Liver (tissue), 9 donors: ENCODE results near the gene KIAA0825. TPM values are rescaled to one million over a fixed set of nuclear protein-coding genes. Genes with fewer than 3 reads are reported as not detected.

Experiments used
- DNase-seq: peaks from one replicate; pipeline ENCODE4 v3.0.0-alpha.2; 2017; ENCODE audit warnings: low spot score
- H3K27ac ChIP-seq, 2 donors: one replicate each; pipeline ENCODE4 v1.7.0; 2013; ENCODE audit warnings: inconsistent platforms in 2 of 2, low read length in 2 of 2, control low read depth in 1 of 2, low read depth in 1 of 2, mild to moderate bottlenecking in 1 of 2
- H3K27me3 ChIP-seq, 4 donors: one replicate each; pipeline versions ENCODE4 v1.6.1 to v1.7.0; 2013; ENCODE audit warnings: low read length in 3 of 4, inconsistent platforms in 1 of 4, mild to moderate bottlenecking in 1 of 4, moderate library complexity in 1 of 4; ENCODE audit not compliant: control insufficient read depth in 4 of 4, insufficient read depth in 4 of 4
- H3K36me3 ChIP-seq, 4 donors: one replicate each; pipeline versions ENCODE4 v1.6.1 to v1.7.0; 2013; ENCODE audit warnings: low read length in 3 of 4, mild to moderate bottlenecking in 3 of 4, low read depth in 1 of 4, moderate library complexity in 1 of 4; ENCODE audit not compliant: control insufficient read depth in 4 of 4, insufficient read depth in 3 of 4
- H3K4me1 ChIP-seq, 4 donors: one replicate each; pipeline versions ENCODE4 v1.6.1 to v1.7.0; 2013; ENCODE audit warnings: low read length in 3 of 4, mild to moderate bottlenecking in 3 of 4, moderate library complexity in 1 of 4; ENCODE audit not compliant: control insufficient read depth in 4 of 4, insufficient read depth in 4 of 4
- H3K4me3 ChIP-seq, 3 donors: one replicate each; pipeline versions ENCODE4 v1.6.1 to v1.7.0; 2013; ENCODE audit warnings: low read length in 3 of 3, control low read depth in 1 of 3, low read depth in 1 of 3, mild to moderate bottlenecking in 1 of 3
- H3K9ac ChIP-seq, 2 donors: one replicate each; pipeline ENCODE4 v1.7.0; 2013; ENCODE audit warnings: low read length in 2 of 2, mild to moderate bottlenecking in 2 of 2, moderate library complexity in 2 of 2, control low read depth in 1 of 2, low read depth in 1 of 2
- H3K9me3 ChIP-seq, 4 donors: one replicate each; pipeline versions ENCODE4 v1.6.1 to v1.7.0; 2013; ENCODE audit warnings: low read length in 3 of 4; ENCODE audit not compliant: control insufficient read depth in 4 of 4
- EGR1 ChIP-seq, 2 donors: IDR thresholded peaks; 2 replicates each; pipeline ENCODE4 v1.6.1; 2016 to 2018; ENCODE audit warnings: antibody characterized with exemption in 2 of 2, low read depth in 2 of 2
- FOXA1 ChIP-seq: IDR thresholded peaks from 2 replicates; pipeline ENCODE4 v1.6.1; 2016; ENCODE audit warnings: antibody characterized with exemption
- FOXA2 ChIP-seq: IDR thresholded peaks from 2 replicates; pipeline ENCODE4 v1.6.1; 2016; ENCODE audit warnings: antibody characterized with exemption
- GABPA ChIP-seq, 2 donors: IDR thresholded peaks in 1 of 2; conservative IDR thresholded peaks in 1 of 2; 2 replicates each; pipeline ENCODE4 v1.6.1; 2016; ENCODE audit warnings: antibody characterized with exemption in 2 of 2, mild to moderate bottlenecking in 1 of 2, moderate library complexity in 1 of 2
- HNF4G ChIP-seq: IDR thresholded peaks from 2 replicates; pipeline ENCODE4 v1.6.1; 2016; ENCODE audit warnings: antibody characterized with exemption
- JUND ChIP-seq, 2 donors: IDR thresholded peaks; 2 replicates each; pipeline ENCODE4 v1.6.1; 2016; ENCODE audit warnings: antibody characterized with exemption in 2 of 2
- NR2F2 ChIP-seq: IDR thresholded peaks from 2 replicates; pipeline ENCODE4 v1.6.1; 2016; ENCODE audit warnings: antibody characterized with exemption
- RXRA ChIP-seq, 2 donors: IDR thresholded peaks; 2 replicates each; pipeline ENCODE4 v1.6.1; 2017 to 2018; ENCODE audit warnings: antibody characterized with exemption in 2 of 2, mild to moderate bottlenecking in 1 of 2
- SP1 ChIP-seq: IDR thresholded peaks from 2 replicates; pipeline ENCODE4 v1.6.1; 2018; ENCODE audit warnings: antibody characterized with exemption, mild to moderate bottlenecking
- TAF1 ChIP-seq: conservative IDR thresholded peaks from 2 replicates; pipeline ENCODE4 v1.6.1; 2016; ENCODE audit warnings: antibody characterized with exemption, mild to moderate bottlenecking
- YY1 ChIP-seq: IDR thresholded peaks from 2 replicates; pipeline ENCODE4 v1.6.1; 2016; ENCODE audit warnings: antibody characterized with exemption, mild to moderate bottlenecking
- WGBS: extraction: QIAGEN DNeasy Blood & Tissue Kit; methylation state at CpG from one replicate; pipeline ENCODE4 v1.1.7; 2013; 5-methylcytosine and 5-hydroxymethylcytosine counted together
- polyA plus RNA-seq, 2 donors: library from polyadenylated mRNA; stranded (reverse) in 1 of 2; unstranded in 1 of 2; fragments of 200-250 nt in 1 of 2; fragments of >200 nt in 1 of 2; fragmentation: Nextera tagmentation in 1 of 2; extraction: Ambion mirVana in 1 of 2; gene quantifications; one replicate each; pipeline versions ENCODE4 v1.2.1 to v1.2.3, GENCODE V29; 2013 to 2015
- total RNA-seq, 2 donors: library from RNA; depleted of rRNA; stranded (reverse); fragments of >200 nt; gene quantifications; one replicate each; pipeline ENCODE4 v1.2.3, GENCODE V29; 2014
- TF ChIP-seq, protein P1 (sequence below): IDR thresholded peaks from 2 replicates; pipeline ENCODE4 v1.6.1; 2016; ENCODE audit warnings: antibody characterized with exemption, mild to moderate bottlenecking
- TF ChIP-seq, protein P2 (sequence below): IDR thresholded peaks from 2 replicates; pipeline ENCODE4 v1.6.1; 2016; ENCODE audit warnings: antibody characterized with exemption
- TF ChIP-seq, protein P3 (sequence below): fragments of 150-350 bp; IDR thresholded peaks from 2 replicates; pipeline ENCODE4 v1.5.1; 2017; ENCODE audit warnings: improper control_type of control experiment, low read depth, low read length; ENCODE audit not compliant: missing input control
- TF ChIP-seq, protein P4 (sequence below): IDR thresholded peaks from 2 replicates; pipeline ENCODE4 v1.6.1; 2016; ENCODE audit warnings: antibody characterized with exemption
- donor health status: healthy.
- donor health status: healthy.
- donor health status: healthy.
- donor health status: healthy.
- donor health status: healthy.

KIAA0825 gene
- total and polyA plus RNA-seq, 4 donors: 0.25 to 3.2 (median 1.2) TPM

DNA sequence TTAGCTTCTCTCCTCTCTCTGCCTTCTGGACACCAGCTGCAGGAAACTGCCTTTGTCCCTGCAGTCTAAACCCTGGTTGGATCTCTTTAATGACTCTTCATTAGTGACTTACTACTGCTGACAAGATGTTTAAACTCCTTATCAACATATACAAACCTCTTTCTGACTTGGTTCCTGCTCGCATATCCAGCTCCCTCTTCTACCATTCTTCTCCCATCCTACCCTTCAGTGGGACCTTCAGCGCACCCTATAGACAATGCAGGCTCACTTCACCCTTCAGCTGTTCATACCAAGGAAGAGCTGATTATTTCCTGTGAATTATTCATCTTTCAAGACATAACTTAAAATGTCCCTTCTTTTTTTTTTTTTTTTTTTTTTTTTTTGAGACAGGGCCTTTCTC, 436.5 kb downstream of the KIAA0825 start:
- Histone ChIP-seq H3K27ac (no peak overlapping the region), H3K36me3 (no peaks in the 10 kb centered on the region), H3K4me1 (no peaks in the 10 kb centered on the region), H3K4me3 (no peak overlapping the region), H3K9me3 (no peaks in the 10 kb centered on the region), H3K27me3 (no peaks in the 10 kb centered on the region), H3K9ac (no peak overlapping the region)
- no peak for DNase-seq
- WGBS: 52% methylated on average over 2 of the region's 2 CpGs
- TF ChIP-seq GABPA (IDR thresholded peaks at IDR 0.05 in 1 of 2, conservative IDR thresholded peaks at IDR 0.05 in 1 of 2) (no peak), RXRA (IDR thresholded peaks at IDR 0.05) (no peak), TAF1 (no peak)

DNA sequence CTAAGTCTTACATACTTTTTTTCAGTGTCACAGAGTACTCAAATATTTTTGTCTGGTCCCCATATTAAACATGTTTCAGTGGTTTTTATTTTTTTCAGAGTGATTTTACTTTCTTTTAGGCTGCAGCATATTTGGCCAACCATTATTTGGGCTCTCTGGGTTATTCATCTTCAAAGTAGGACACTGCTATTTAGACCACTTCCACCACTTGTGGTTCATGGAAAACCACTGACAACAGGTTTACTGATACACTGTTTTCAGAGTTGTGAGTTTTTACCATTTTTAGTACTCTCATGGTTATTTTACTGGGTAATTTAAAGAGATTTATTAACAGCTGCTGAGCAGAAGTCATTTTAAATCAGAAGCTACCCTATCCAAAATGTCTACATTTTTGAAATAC, 437.6 kb downstream of the KIAA0825 start:
- Histone ChIP-seq H3K27ac (no peak overlapping the region), H3K4me1 (no peaks in the 10 kb centered on the region), H3K36me3 (no peaks in the 10 kb centered on the region), H3K9ac (no peak overlapping the region), H3K4me3 (no peak overlapping the region), H3K9me3 (no peaks in the 10 kb centered on the region), H3K27me3 (no peaks in the 10 kb centered on the region)
- DNase-seq: no peak
- TF ChIP-seq EGR1 (IDR thresholded peaks at IDR 0.05; ENCODE audit: low read depth in 2 of 2) (no peak), GABPA (IDR thresholded peaks at IDR 0.05 in 1 of 2, conservative IDR thresholded peaks at IDR 0.05 in 1 of 2) (no peak), SP1 (no peak), FOXA1 (no peak), JUND (IDR thresholded peaks at IDR 0.05) (no peak), YY1 (no peak), NR2F2 (no peak), HNF4G (no peak), FOXA2 (no peak), TAF1 (no peak), RXRA (IDR thresholded peaks at IDR 0.05) (no peak)
- TF ChIP-seq, protein P1, sequence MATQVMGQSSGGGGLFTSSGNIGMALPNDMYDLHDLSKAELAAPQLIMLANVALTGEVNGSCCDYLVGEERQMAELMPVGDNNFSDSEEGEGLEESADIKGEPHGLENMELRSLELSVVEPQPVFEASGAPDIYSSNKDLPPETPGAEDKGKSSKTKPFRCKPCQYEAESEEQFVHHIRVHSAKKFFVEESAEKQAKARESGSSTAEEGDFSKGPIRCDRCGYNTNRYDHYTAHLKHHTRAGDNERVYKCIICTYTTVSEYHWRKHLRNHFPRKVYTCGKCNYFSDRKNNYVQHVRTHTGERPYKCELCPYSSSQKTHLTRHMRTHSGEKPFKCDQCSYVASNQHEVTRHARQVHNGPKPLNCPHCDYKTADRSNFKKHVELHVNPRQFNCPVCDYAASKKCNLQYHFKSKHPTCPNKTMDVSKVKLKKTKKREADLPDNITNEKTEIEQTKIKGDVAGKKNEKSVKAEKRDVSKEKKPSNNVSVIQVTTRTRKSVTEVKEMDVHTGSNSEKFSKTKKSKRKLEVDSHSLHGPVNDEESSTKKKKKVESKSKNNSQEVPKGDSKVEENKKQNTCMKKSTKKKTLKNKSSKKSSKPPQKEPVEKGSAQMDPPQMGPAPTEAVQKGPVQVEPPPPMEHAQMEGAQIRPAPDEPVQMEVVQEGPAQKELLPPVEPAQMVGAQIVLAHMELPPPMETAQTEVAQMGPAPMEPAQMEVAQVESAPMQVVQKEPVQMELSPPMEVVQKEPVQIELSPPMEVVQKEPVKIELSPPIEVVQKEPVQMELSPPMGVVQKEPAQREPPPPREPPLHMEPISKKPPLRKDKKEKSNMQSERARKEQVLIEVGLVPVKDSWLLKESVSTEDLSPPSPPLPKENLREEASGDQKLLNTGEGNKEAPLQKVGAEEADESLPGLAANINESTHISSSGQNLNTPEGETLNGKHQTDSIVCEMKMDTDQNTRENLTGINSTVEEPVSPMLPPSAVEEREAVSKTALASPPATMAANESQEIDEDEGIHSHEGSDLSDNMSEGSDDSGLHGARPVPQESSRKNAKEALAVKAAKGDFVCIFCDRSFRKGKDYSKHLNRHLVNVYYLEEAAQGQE: no peak
- TF ChIP-seq, protein P2, sequence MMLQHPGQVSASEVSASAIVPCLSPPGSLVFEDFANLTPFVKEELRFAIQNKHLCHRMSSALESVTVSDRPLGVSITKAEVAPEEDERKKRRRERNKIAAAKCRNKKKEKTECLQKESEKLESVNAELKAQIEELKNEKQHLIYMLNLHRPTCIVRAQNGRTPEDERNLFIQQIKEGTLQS: no peak
- TF ChIP-seq, protein P3, sequence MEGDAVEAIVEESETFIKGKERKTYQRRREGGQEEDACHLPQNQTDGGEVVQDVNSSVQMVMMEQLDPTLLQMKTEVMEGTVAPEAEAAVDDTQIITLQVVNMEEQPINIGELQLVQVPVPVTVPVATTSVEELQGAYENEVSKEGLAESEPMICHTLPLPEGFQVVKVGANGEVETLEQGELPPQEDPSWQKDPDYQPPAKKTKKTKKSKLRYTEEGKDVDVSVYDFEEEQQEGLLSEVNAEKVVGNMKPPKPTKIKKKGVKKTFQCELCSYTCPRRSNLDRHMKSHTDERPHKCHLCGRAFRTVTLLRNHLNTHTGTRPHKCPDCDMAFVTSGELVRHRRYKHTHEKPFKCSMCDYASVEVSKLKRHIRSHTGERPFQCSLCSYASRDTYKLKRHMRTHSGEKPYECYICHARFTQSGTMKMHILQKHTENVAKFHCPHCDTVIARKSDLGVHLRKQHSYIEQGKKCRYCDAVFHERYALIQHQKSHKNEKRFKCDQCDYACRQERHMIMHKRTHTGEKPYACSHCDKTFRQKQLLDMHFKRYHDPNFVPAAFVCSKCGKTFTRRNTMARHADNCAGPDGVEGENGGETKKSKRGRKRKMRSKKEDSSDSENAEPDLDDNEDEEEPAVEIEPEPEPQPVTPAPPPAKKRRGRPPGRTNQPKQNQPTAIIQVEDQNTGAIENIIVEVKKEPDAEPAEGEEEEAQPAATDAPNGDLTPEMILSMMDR: no peak
- TF ChIP-seq, protein P4, sequence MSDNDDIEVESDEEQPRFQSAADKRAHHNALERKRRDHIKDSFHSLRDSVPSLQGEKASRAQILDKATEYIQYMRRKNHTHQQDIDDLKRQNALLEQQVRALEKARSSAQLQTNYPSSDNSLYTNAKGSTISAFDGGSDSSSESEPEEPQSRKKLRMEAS: no peak
